ENCODE data around the gene WDR27.

Gene WDR27

GRCh38 chr6:169558774-169559441 is 142.9 kb downstream of the WDR27 start:
- Histone ChIP-seq H3K9me3 (ENCODE audit: control insufficient read depth, insufficient read depth, low read depth, low read length) (no peaks in the 10 kb centered on the region), H3K27ac (ENCODE audit: extremely low read depth, low read depth, low read length) (no peak overlapping the region), H3K4me3 (ENCODE audit: low read depth, low read length) (no peak overlapping the region), H3K36me3 (ENCODE audit: control insufficient read depth in 2 of 2, insufficient read depth in 1 of 2, low read length in 2 of 2) (peaks cover 0 to 15% of the 10 kb centered on the region in 2 experiments; a peak in 1 of 3 replicates), H3K4me1 (ENCODE audit: control insufficient read depth, insufficient read depth, low read length) (no peaks in the 10 kb centered on the region)
- CTCF ChIA-PET = no interaction called here
- no peak for TF ChIP-seq ZNF621 (tag by site-specific recombination; IDR thresholded peaks at IDR 0.05)
- TF ChIP-seq ZSCAN16 (tag by site-specific recombination; IDR thresholded peaks at IDR 0.05) = no peak
- TF ChIP-seq ZNF624 (tag by site-specific recombination; IDR thresholded peaks at IDR 0.05) = no peak
- TF ChIP-seq ZNF121 (tag by site-specific recombination; IDR thresholded peaks at IDR 0.05) = no peak
- TF ChIP-seq ZNF280C (tag by site-specific recombination; IDR thresholded peaks at IDR 0.05) = no peak
- TF ChIP-seq ZNF510 (tag by site-specific recombination; IDR thresholded peaks at IDR 0.05; ENCODE audit: insufficient replicate concordance) = no peak
- TF ChIP-seq ZNF112 (tag by site-specific recombination; IDR thresholded peaks at IDR 0.05) = no peak
- no peak for TF ChIP-seq ZNF18 (tag by site-specific recombination; IDR thresholded peaks at IDR 0.05)
- no peak for TF ChIP-seq ZNF366 (tag by site-specific recombination; conservative IDR thresholded peaks at IDR 0.05)
- no peak for TF ChIP-seq ZNF585B (tag by site-specific recombination; IDR thresholded peaks at IDR 0.05)
- no peak for TF ChIP-seq ZNF785 (tag by site-specific recombination; IDR thresholded peaks at IDR 0.05)
- TF ChIP-seq ZNF214 (tag by site-specific recombination; IDR thresholded peaks at IDR 0.05; ENCODE audit: borderline replicate concordance) = no peak
- no peak for TF ChIP-seq ZBTB44 (tag by site-specific recombination; IDR thresholded peaks at IDR 0.05)
- TF ChIP-seq GFI1B (tag by site-specific recombination; IDR thresholded peaks at IDR 0.05) = no peak
- TF ChIP-seq ZNF692 (tag by site-specific recombination; IDR thresholded peaks at IDR 0.05) = no peak
- no peak for TF ChIP-seq SALL2 (tag by site-specific recombination; IDR thresholded peaks at IDR 0.05; ENCODE audit: borderline replicate concordance)
- TF ChIP-seq ZNF37A (tag by site-specific recombination; IDR thresholded peaks at IDR 0.05) = no peak
- no peak for TF ChIP-seq ZBTB20 (tag by site-specific recombination; IDR thresholded peaks at IDR 0.05)
- TF ChIP-seq ZNF404 (tag by site-specific recombination; IDR thresholded peaks at IDR 0.05) = no peak
- POLR2A ChIA-PET = no interaction called here

- Histone ChIP-seq H3K9me3 (ENCODE audit: control insufficient read depth, insufficient read depth, low read depth, low read length) (no peaks in the 10 kb centered on the region), H3K4me1 (ENCODE audit: control insufficient read depth, insufficient read depth, low read length) (no peaks in the 10 kb centered on the region), H3K36me3 (ENCODE audit: control insufficient read depth in 2 of 2, insufficient read depth in 1 of 2, low read length in 2 of 2) (peaks cover 0 to 15% of the 10 kb centered on the region in 2 experiments; a peak in 1 of 3 replicates), H3K4me3 (ENCODE audit: low read depth, low read length) (no peak overlapping the region), H3K27ac (ENCODE audit: extremely low read depth, low read depth, low read length) (no peak overlapping the region)
- ChIA-PET CTCF (no interaction called here), POLR2A (no interaction called here)
- TF ChIP-seq ZNF26 (tag by site-specific recombination; IDR thresholded peaks at IDR 0.05) = no peak
- TF ChIP-seq ZNF777 (tag by site-specific recombination; IDR thresholded peaks at IDR 0.05; ENCODE audit: borderline replicate concordance) = no peak
- no peak for TF ChIP-seq ZFP41 (tag by site-specific recombination; IDR thresholded peaks at IDR 0.05; ENCODE audit: borderline replicate concordance)
- TF ChIP-seq REPIN1 (tag by site-specific recombination; IDR thresholded peaks at IDR 0.05; ENCODE audit: low read depth) = no peak
These were observed 143.5 kb downstream of the WDR27 start for GRCh38 chr6:169558378-169558773.

Measured in HEK293 (cell line).